Right lobe of liver (tissue), 6 donors: ENCODE data around the gene FYTTD1. TPM values are rescaled to one million over a fixed set of nuclear protein-coding genes. Genes with fewer than 3 reads are reported as not detected.

Source experiments
- ATAC-seq, 4 donors: fragments of 200-7000 bp; cut with Tn5 transposase; one replicate each; pipeline ENCODE4 v1.9.1; 2020; ENCODE audit warnings: mild to moderate bottlenecking in 4 of 4, moderate library complexity in 4 of 4
- DNase-seq, 3 donors: peaks; one replicate each; pipeline ENCODE4 v3.0.0-alpha.2; 2020
- H3K27ac ChIP-seq, 3 donors: fragments of 200-600 bp; one replicate each; pipeline ENCODE4 v1.8.0; 2022
- H3K27me3 ChIP-seq, 2 donors: fragments of 200-600 bp; one replicate each; pipeline ENCODE4 v1.8.0; 2022
- H3K36me3 ChIP-seq, 4 donors: fragments of 200-600 bp; sonication (generic) in 1 of 4; one replicate each; pipeline versions ENCODE4 v1.5.1 to v1.8.0; 2017 to 2022; ENCODE audit warnings: control low read depth in 1 of 4
- H3K4me1 ChIP-seq, 4 donors: fragments of 200-600 bp; sonication (generic) in 1 of 4; one replicate each; pipeline versions ENCODE4 v1.5.1 to v1.8.0; 2017 to 2022; ENCODE audit warnings: control low read depth in 1 of 4
- H3K4me3 ChIP-seq, 3 donors: fragments of 200-600 bp; one replicate each; pipeline ENCODE4 v1.8.0; 2022
- H3K9me3 ChIP-seq, 4 donors: fragments of 200-600 bp; sonication (generic) in 1 of 4; one replicate each; pipeline versions ENCODE4 v1.5.1 to v1.8.0; 2017 to 2022; ENCODE audit warnings: control low read depth in 1 of 4
- POLR2A ChIP-seq: fragments of 450-650 bp; IDR thresholded peaks from one replicate; pipeline ENCODE4 v1.6.1; 2017; ENCODE audit warnings: antibody characterized with exemption, mild to moderate bottlenecking
- WGBS: methylation state at CpG from one replicate; pipeline ENCODE4 v1.1.6; 2018; ENCODE audit warnings: low coverage, low lambda C conversion rate; ENCODE audit not compliant: insufficient coverage; ENCODE audit errors: missing lambda C conversion rate; 5-methylcytosine and 5-hydroxymethylcytosine counted together
- intact Hi-C, 2 donors: fragments of 100-400 bp; cut with DNase I; formaldehyde crosslinking; loops; one replicate each; pipeline versions ENCODE4 v1.11.2 to v1.14.1; 2022
- total RNA-seq, 6 experiments: library from RNA; depleted of rRNA in 2 of 6; stranded (reverse); fragments of >200 nt in 2 of 6; fragmentation: NEBNext Ultra II Directional in 3 of 6; extraction: Animal tissue kit (Norgen Biotek cat#: 25700) in 3 of 6; gene quantifications; one replicate each; pipeline versions ENCODE4 v1.1.0 to v1.2.4, GENCODE V29; 2016 to 2023
- TF ChIP-seq, protein P1 (sequence below), 4 donors: fragments of 200-600 bp in 3 of 4; fragments of 450-650 bp in 1 of 4; IDR thresholded peaks; one replicate each; pipeline versions ENCODE4 v1.5.1 to v1.8.0; 2016 to 2022; ENCODE audit warnings: antibody characterized with exemption in 4 of 4, mild to moderate bottlenecking in 2 of 4
- donor health status: DM: no; HTN: yes; CAD: no.
- donor health status: DM: no; HTN: no; CAD: no.
- donor health status: DM: no; HTN: no; CAD: no.
- donor health status: DM: no; HTN: yes; CAD: no.
- donor health status: DM: no; HTN: yes; CAD: no.

FYTTD1 gene
- total RNA-seq, 6 experiments from 2014 or later: 20.2 to 33.4 (median 23.9) TPM

DNA sequence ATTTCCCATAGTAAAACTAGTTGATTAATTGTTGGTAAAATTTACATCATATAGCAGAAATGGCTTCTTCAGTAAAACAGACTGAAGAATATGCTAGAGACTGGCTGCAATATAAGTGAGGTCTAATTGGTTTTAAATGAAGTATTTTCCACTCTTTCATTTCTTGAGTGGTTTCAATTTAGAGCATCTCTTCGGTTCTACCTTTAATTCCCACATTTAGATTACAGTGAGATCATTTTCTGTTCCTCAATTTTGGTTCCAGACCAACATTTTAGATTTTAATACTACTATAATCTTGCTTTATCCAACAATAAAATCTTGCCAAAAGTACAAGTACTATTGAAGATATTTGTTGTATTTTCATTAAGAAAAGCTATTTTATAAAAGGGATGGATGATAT is 40.4 kb downstream of the FYTTD1 start:
- no peaks in the 10 kb centered on the region for H3K27me3 ChIP-seq
- peaks cover 0 to 23% (median 4%) of the 10 kb centered on the region in 4 donors for H3K4me1 ChIP-seq
- no peak for TF ChIP-seq POLR2A
- TF ChIP-seq, protein P1, sequence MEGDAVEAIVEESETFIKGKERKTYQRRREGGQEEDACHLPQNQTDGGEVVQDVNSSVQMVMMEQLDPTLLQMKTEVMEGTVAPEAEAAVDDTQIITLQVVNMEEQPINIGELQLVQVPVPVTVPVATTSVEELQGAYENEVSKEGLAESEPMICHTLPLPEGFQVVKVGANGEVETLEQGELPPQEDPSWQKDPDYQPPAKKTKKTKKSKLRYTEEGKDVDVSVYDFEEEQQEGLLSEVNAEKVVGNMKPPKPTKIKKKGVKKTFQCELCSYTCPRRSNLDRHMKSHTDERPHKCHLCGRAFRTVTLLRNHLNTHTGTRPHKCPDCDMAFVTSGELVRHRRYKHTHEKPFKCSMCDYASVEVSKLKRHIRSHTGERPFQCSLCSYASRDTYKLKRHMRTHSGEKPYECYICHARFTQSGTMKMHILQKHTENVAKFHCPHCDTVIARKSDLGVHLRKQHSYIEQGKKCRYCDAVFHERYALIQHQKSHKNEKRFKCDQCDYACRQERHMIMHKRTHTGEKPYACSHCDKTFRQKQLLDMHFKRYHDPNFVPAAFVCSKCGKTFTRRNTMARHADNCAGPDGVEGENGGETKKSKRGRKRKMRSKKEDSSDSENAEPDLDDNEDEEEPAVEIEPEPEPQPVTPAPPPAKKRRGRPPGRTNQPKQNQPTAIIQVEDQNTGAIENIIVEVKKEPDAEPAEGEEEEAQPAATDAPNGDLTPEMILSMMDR (IDR thresholded peaks at IDR 0.05): no peak
- H3K27ac ChIP-seq: no peak overlapping the region
- intact Hi-C loops: no loop called here
- DNase-seq (no peak), ATAC-seq (no peak)
- no peaks in the 10 kb centered on the region for H3K9me3 ChIP-seq
- no peak overlapping the region for H3K4me3 ChIP-seq
- WGBS: 64% methylated on average over 1 of the region's 1 CpG
- no peaks in the 10 kb centered on the region for H3K36me3 ChIP-seq

DNA sequence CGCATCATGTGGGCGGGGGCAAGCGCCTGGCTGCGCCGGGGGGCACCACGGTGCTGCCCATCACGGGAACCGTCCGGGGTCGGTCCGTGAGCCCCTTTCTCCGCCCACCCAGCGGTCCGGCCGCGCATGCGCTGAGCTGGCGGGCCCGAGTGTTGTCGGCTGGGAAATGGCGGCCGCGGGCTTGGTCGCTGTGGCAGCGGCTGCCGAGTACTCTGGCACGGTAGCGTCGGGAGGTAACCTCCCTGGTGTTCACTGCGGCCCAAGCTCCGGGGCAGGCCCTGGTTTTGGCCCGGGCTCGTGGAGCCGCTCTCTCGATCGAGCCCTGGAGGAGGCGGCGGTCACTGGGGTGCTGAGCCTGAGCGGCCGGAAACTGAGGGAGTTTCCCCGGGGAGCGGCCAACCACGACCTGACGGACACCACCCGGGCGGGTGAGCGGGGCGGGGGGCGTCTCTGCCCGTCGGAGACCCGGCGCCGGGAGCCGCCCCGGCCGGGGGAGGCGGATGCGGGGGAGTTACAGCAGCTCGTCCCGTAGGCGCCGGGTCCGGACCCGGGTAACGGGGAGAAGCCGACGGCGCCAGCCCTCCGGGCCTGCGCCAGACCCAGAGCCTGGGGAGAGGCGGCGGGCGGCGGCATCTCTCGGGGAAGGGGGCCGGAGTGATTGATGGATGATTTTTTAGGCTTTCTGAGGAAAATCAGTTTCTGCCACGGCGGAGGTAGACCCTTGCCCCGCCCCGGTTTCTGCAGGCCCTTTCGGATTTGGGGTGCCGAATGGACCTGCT is 41.6 kb downstream of the FYTTD1 start, which contains the start of gene LRCH3:
LRCH3 (plus strand) TSS at position 142 of the 779 bp plus-strand sequence; CDS start at position 167, 25 bp downstream.
- intact Hi-C loops: no loop called here
- Histone ChIP-seq H3K9me3 (no peaks in the 10 kb centered on the region), H3K27ac (peak within 1 kb of the TSS; percentile 88 to 95 (median 94)), H3K4me1 (peaks cover 0 to 26% (median 4%) of the 10 kb centered on the region in 4 donors), H3K27me3 (no peaks in the 10 kb centered on the region), H3K4me3 (peak within 1 kb of the TSS; percentile 64 to 84 (median 68)), H3K36me3 (no peaks in the 10 kb centered on the region)
- ATAC-seq: peak; percentile 84 to 96 (median 89)
- WGBS: 0% methylated on average over 29 of the region's 83 CpGs
- peak; percentile 87 for TF ChIP-seq POLR2A
- TF ChIP-seq, protein P1 (IDR thresholded peaks at IDR 0.05): no peak
- DNase-seq: peak; percentile 85 to 86 (median 86)

DNA sequence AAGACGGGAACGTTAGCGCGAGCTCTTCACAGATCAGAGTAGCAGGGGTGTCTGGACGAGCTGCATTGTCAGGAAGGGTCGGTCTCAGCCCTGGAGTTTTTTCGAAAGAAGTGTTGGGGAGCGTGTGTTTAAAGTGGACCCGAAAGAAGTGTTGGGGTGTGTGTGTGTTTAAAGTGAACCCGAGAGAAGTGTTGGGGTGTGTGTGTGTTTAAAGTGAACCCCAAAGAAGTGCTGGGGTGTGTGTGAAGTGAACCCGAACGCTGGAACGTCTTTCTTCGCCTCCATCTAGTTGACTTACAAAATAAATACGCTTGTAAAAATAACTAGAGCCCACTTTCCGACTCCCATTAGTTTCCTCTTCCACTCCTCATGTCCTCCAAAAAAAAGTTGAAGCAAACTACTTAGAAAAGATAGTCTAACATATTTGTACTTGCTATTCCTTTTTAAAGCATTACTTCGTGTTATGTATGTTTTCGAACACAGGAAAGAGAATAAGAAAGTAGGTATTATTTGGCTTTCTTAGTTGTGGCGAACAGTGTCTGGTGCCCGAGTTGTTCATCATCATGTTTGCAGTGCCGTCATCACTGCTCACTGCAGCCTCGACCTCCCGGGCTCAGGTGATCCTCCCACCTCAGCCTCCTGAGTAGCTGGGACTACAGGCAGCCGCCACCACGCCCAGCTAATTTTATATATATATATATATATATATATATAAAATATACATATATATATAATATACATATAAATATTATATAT is 42.4 kb downstream of the FYTTD1 start:
- TF ChIP-seq, protein P1 (IDR thresholded peaks at IDR 0.05): no peak
- WGBS: 13% methylated on average over 22 of the region's 25 CpGs
- Histone ChIP-seq H3K27me3 (no peaks in the 10 kb centered on the region), H3K4me1 (peaks cover 0 to 26% (median 4%) of the 10 kb centered on the region in 4 donors), H3K4me3 (peak overlapping the region; percentile 64 to 84 (median 68)), H3K36me3 (no peaks in the 10 kb centered on the region), H3K9me3 (no peaks in the 10 kb centered on the region), H3K27ac (peak overlapping the region; percentile 88 to 95 (median 94))
- intact Hi-C loops: no loop called here
- peak; percentile 20 to 44 (median 40) for ATAC-seq
- no peak for DNase-seq

DNA sequence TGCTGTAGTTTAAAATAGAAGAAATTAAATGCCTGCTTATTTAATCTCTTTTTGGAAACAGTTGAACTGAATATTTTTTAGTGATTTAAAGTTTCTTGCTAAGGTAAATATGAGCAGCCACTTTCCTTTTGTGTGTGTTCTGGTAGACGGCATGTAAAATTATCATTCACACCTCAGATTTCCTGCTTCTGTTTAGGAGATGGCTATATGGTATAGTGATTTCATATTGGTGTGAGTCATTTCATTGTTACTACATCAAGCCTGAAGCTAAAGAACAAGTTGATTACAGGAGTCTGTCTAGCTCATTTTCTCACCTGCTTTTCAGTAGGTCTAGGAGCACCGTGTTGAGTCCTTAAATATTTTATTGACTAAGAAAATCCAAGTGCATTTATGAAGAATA is 43.6 kb downstream of the FYTTD1 start:
- DNase-seq (no peak), ATAC-seq (peak in 1 of 4 donors; percentile 9)
- peak overlapping the region in 1 of 3 donors; percentile 13 for H3K27ac ChIP-seq
- 27% methylated on average over 2 of the region's 2 CpGs for WGBS
- H3K9me3 ChIP-seq: no peaks in the 10 kb centered on the region
- TF ChIP-seq, protein P1 (IDR thresholded peaks at IDR 0.05): no peak
- no peak for TF ChIP-seq POLR2A
- intact Hi-C loops: no loop called here
- H3K27me3 ChIP-seq: no peaks in the 10 kb centered on the region
- peaks cover 0 to 26% (median 4%) of the 10 kb centered on the region in 4 donors for H3K4me1 ChIP-seq
- no peak overlapping the region for H3K4me3 ChIP-seq
- H3K36me3 ChIP-seq: no peaks in the 10 kb centered on the region
